Kidney tubule cell (primary cell): Measurements from ENCODE around the gene PLCB3.
A peak's percentile ranks its signal among the peaks of the same experiment; 100 is the strongest.

Experiments
- DNase-seq: peaks from one replicate; pipeline ENCODE4 v3.0.0-alpha.2; 2018; ENCODE audit warnings: low spot score

The PLCB3 gene

DNA sequence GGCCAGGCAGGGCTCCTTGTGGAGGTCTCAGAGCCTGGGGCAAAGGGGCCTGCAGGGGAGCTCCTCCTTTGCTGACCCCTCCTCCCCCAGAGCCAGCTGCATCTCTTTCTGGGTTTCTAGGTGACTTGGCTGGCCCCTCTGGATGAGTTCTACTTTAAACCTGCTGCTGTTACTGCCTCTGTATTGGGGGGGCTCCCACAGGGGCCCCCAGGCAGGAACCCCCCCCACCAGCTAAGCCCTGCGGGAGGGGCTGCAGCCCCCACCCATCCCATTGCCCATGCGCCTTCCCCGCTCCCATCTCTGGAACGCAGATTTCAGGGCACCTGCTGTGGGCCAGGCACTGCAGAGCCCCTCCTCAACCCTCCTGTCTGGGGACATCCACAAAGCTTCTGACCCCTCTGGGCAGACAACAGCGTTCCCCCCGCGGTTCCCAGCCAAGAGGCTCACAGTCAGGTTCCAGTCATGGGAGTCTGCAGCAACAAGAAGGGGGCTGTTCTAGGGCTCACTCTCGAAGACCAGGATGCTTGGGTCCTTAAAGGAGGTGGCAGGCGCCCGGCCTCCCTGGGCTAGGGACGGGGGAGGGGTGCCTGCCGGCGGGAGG, 815 bp upstream of the PLCB3 start:
- no peak for DNase-seq

DNA sequence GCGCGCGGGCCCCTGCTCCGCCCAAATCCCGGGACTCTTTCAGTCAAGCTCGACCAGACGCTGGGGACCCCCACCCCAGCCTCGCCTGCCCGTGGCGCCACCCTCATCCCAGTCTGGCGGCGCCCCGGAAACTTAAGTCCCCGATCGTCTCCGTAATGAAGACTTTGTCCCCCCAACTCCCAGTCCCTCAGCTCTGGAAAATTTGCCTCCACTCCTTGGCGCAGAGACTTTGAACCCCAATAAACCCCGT, 348 bp downstream of the PLCB3 start:
- no peak for DNase-seq

DNA sequence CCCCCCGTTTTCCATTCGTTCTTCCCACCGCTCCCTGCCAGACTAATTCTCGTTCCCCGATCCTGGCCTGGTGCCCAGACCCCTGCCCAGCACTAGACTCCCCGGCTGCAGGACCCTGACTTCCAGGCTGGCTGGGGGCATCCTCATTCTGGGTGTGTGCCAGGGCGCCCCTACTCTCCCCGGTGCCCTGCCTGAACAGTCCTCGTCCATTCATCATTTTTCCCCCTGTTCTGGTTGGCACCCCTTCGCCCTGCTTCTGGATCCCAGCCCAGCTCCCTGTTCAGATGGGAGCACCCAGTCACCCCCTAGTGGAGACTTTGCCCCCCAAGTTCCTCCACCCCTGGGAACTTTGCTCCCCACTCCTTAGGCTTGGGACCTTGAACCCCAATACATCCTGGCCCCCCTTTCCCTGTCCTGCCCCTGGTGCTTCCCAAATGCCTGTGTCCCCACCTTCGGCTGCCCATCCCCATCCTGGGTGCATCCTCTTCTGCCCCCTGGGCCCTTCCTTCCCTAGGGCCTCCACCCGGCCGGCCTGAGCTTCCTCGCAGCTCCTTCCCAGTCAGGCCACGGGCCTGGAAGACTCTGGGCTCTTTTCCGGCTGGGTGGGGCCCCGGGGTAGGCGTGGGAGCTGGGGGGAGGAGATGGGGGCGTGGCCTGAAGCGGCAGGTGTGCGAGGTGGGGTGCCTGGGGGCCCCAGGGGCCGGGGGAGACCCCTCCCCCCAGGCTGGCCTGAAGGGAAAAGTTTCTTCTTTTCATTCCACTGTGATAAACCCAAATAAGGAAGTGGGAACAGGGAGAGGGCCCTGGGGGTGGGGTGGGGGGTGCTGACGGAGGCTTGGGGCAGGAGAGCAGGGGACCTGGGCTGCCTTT, 908 bp downstream of the PLCB3 start:
- DNase-seq, result peak; percentile 75

DNA sequence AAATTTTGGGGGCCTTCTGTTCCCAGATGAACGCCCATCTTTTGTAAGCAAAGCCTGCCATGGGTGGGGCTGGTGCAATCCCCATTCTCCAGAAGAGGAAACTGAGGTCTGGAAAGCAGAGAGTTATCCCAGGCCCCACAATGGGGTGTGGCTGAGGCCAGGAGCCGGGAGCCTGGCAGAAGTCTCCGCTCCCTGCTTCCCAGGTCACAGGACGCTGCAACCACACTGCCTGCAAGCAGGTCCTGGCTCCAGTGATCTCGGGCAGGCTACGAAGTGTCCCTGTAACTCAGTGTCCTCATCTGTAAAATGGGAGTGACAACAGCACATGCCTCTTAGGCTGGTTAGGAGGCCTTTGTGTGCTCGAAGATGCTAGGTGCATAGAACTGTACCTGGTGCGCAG, 1.7 kb downstream of the PLCB3 start:
- no peak for DNase-seq

DNA sequence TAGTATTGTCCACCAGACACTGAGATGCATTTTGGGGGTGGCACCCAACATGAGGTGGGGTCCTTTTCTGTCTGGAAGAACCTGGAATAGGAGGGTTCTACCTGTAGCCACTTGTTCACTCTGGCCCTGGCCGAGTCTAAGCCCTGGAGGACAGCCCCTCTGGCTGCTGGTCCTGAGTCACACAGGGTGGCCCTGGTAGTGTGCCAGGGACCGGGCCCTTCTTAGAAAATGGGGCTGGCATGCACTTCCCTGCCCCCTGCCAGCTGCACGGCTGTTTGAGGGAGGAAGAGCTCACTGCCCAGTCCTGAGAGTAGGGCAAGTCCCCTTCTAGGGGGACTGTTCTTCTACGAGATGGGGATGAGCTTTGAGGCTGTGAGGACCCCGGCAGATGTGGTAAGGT, 2.2 kb downstream of the PLCB3 start:
- peak; percentile 32 for DNase-seq

DNA sequence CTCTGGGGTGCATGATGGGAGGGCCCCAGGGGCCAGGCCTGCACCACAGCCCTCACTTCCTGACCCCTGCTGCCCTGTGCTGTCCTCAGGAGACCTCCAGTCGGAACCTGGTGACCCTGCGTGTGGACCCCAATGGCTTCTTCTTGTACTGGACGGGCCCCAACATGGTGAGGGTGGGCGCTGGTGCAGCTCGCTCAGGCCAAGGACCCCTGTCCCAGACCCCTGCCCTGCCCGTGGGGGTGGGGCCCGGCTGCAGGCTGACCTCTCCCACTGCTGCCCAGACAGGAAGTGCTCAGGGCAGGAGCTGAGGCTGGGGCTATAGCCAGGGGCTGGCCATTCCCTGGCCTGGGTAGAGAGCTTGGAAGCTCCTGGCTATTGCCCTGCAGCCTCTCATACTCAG, 3.0 kb downstream of the PLCB3 start:
- no peak for DNase-seq

DNA sequence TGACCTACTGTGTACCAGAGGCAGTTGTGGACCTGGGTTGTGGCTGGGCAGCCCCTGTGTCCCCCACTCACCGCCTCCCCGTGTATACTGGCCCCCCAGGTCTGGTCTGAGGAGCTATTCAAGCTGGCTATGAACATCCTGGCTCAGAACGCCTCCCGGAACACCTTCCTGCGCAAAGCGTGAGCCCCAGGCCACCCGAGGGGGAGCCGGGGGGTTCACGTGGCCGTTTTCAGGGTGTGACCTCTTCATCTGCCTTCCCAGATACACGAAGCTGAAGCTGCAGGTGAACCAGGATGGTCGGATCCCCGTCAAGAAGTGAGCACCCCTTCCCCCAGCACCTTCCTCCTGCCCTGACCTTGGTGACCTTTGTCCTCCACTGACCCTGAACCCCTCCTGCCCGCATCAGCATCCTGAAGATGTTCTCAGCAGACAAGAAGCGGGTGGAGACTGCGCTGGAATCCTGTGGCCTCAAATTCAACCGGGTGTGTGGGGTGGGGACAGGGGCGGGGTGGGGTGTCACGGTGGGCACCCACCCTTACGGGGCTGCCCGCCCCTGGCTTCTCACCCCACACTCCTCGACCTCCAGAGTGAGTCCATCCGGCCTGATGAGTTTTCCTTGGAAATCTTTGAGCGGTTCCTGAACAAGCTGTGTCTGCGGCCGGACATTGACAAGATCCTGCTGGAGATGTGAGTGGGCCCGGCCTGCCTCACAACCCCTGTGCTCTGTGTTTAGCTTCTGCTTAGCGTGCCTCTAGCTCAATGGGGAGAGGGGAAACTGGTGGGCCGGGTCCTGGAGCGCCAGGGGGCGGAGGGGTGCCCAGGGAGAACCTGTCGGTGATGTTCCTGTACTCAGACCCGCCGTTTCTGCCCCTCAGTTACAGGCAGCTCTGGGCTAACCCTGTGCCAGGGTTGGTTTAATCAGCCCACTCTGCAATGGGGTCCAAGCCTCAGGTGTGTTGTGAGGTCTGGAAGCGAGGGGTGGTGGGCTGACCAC, 4.1 kb downstream of the PLCB3 start:
- no peak for DNase-seq

DNA sequence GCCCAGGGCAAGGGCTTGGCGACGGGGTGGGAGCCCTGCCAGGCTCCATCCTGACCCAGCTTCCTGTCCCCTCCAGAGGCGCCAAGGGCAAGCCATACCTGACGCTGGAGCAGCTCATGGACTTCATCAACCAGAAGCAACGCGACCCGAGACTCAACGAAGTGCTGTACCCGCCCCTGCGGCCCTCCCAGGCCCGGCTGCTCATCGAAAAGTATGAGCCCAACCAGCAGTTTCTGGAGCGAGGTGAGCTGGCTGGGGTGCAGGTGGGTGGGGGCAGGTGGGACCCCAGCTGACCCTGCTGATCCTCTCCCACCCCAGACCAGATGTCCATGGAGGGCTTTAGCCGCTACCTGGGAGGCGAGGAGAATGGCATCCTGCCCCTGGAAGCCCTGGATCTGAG, 5.0 kb downstream of the PLCB3 start:
- DNase-seq, result no peak

DNA sequence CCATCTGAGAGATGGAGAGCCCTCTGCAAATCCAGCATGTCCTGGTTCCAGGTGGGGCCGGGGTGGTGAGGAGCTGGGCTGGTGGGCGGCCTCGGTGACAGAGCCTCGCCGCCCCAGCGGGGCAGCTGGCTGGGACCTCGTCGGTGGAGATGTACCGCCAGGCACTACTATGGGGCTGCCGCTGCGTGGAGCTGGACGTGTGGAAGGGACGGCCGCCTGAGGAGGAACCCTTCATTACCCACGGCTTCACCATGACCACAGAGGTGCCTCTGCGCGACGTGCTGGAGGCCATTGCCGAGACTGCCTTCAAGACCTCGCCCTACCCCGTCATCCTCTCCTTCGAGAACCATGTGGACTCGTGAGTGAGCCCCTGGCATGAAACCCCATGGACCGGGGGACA, 7.0 kb downstream of the PLCB3 start:
- DNase-seq, result no peak

DNA sequence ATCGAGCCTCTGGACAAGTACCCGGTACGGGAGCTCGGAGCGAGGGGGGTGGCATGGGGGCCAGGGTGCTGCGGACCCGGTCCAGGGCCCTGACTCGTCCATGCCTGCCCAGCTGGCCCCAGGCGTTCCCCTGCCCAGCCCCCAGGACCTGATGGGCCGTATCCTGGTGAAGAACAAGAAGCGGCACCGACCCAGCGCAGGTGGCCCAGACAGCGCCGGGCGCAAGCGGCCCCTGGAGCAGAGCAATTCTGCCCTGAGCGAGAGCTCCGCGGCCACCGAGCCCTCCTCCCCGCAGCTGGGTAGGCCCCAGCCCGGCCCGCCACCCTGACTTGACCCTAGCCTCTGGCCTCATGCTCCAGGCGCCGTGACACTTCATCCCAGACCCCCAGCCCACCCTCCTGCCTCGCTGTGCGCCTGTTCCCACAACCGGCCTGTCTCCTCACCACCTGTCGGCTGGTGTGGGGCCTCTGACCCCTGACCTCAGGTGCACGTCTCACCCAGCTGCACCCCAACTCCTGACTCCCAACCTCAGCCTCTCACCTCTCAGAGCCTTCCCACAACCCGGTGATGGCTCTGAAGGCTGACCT, 7.7 kb downstream of the PLCB3 start:
- no peak for DNase-seq

DNA sequence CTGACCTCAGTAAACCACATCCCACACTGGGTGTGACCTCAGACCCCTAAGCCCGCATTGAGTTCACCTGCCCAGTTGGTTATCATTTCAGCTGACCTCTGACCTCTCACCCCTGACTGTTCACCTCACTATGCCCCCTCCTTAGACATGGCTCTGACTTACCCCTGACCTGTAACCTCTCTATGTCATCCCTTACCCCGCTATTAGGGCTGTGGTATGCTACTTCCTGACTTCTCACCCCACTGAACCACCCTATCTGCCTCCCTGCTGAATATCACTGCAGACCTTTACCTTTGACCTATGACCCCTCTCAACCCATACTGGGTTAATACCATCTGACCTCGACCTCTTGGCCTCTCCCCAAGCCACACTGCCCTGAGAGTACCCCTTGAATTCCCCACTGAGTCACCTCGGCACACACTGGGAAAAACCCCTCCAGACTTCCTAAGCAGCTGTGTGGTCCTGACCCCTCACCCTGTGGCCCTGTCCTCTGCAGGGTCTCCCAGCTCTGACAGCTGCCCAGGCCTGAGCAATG, 8.3 kb downstream of the PLCB3 start:
- no peak for DNase-seq

DNA sequence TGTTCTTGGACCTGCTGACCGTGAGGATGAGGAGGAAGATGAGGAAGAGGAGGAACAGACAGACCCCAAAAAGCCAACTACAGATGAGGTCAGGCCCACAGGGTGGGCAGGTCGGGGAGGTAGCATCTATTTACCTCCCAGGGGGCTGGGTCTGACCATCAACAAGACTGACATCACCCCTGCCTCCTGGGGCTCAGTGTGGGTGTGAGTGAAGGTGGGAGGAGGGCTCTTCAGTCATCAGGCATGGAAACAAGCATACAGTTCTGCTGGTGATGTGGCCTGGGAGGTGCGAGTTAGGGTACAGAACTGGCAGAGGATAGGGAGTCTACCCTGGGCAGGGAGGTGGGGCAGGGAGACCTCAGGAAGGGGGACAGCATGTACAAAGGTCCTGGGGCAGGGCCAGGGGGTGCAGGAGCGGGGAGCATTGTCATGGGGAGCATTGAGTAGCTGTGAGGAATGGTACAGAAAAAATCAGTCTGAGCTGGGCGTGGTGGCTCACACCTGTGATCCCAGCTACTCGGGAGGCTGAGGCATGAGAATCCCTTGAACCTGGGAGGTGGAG, 8.9 kb downstream of the PLCB3 start:
- DNase-seq, result no peak

DNA sequence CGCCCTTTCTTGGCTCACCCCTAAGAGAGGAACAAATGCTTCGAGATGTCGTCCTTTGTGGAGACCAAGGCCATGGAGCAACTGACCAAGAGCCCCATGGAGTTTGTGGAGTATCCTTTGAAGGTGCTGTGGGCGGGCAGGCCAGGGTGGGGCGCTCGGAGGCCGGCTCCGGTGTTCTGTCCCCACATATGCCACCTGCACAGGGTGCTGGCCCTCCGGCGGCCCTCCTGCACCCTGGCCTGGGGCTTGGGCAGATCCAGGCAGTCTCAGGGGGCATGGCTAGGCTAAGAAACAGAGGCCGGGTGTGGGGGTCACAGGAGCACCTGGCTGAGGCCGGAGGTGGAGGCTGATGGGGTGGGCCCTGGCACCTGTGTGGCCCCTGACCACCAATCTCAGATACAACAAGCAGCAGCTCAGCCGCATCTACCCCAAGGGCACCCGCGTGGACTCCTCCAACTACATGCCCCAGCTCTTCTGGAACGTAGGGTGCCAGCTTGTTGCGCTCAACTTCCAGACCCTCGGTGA, 10.3 kb downstream of the PLCB3 start:
- DNase-seq, result no peak

DNA sequence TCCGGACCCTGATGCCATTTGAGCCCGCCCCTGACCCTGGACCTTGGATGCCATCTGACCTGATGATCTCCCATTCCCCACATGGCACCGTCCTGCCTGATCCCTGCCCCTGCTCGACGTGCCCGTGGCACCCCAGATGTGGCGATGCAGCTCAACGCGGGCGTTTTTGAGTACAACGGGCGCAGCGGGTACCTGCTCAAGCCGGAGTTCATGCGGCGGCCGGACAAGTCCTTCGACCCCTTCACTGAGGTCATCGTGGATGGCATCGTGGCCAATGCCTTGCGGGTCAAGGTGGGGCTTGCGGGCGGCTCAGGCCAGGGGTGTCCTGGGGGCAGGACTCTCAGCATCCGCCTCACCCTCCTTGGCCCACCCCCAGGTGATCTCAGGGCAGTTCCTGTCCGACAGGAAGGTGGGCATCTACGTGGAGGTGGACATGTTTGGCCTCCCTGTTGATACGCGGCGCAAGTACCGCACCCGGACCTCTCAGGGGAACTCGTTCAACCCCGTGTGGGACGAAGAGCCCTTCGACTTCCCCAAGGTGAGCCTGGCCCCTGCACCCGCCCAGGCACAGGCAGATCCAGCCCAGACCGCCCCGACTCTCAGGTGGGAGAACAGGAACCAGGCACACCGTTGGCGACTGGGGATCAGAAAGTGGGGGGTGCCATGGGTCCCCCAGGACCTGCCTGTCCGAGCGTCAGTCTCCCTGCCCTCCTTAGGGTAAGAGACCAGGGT, 11.1 kb downstream of the PLCB3 start:
- DNase-seq, result no peak

DNA sequence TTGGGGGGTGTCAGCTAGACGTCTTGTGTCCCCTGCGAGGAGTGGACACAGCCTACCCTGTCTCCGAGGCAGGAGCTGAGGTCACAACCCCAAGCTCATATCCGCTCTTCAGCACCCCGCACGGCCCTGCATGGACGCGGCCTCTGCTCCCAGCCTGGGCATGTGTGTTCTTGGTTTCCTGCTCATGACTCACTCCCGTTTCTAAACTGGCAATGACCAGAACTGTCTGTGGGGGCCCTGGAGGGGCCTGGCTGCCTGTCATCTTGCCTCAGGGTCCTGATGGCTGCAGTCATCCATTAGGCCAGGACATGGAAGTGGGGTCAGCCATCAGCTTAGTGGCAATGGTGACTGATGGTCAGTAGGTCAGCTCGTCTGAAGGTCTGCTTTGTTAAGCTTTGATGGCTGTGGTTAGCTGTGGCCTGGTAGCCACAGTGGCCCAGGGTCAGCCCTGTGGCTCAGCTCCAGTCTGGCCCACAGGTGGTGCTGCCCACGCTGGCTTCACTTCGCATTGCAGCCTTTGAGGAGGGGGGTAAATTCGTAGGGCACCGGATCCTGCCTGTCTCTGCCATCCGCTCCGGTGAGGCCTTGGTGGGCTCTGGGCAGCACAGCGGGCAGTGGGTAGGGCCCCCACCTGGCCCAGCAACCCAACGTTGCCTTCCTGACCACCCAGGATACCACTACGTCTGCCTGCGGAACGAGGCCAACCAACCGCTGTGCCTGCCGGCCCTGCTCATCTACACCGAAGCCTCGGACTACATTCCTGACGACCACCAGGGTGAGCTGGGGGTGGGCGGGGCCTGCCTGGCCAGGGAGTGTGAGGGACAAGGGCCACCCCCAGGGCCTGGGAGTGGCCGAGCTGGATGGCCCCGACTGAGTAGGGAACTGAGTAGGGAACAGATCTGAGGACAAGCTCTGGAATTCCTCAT, 12.0 kb downstream of the PLCB3 start:
- peak; percentile 29 for DNase-seq

DNA sequence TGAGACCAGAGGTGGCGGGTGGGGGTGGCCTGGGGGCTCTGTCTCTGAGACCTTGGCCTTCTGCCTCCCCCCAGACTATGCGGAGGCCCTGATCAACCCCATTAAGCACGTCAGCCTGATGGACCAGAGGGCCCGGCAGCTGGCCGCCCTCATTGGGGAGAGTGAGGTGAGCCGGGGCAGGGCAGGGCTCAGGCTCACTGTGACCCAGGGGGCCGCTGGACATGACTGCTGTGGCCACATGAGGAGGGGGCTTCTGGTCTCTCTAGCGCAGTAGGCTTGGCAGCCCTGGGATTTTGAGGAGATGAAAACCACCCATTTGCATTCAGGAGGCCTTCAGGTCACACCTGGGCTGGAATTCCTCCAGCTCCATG, 12.6 kb downstream of the PLCB3 start:
- no peak for DNase-seq

DNA sequence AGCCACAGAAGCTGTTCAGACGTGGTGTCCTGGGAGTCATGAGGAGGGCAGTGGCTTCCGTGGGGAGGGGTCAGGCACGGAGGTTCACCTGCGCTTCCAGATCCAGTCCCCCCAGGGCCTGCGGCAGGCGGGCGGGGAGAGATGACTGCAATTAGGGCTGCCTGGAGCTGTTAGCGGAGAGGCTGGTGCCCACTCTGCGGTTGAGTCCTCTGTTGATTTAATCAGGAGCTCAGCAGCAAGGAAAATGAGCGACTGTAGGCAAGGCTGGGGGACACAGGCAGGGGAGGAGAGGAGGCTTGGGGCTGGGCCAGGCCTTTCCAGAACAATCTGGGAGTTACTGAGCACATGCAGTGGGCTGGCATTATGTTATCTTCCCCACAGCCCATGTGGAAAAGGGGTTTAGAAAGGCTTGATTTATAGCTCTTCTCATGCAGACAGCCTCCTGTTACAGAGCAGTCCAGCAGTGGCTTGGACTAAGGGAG, 13.1 kb downstream of the PLCB3 start:
- no peak for DNase-seq

DNA sequence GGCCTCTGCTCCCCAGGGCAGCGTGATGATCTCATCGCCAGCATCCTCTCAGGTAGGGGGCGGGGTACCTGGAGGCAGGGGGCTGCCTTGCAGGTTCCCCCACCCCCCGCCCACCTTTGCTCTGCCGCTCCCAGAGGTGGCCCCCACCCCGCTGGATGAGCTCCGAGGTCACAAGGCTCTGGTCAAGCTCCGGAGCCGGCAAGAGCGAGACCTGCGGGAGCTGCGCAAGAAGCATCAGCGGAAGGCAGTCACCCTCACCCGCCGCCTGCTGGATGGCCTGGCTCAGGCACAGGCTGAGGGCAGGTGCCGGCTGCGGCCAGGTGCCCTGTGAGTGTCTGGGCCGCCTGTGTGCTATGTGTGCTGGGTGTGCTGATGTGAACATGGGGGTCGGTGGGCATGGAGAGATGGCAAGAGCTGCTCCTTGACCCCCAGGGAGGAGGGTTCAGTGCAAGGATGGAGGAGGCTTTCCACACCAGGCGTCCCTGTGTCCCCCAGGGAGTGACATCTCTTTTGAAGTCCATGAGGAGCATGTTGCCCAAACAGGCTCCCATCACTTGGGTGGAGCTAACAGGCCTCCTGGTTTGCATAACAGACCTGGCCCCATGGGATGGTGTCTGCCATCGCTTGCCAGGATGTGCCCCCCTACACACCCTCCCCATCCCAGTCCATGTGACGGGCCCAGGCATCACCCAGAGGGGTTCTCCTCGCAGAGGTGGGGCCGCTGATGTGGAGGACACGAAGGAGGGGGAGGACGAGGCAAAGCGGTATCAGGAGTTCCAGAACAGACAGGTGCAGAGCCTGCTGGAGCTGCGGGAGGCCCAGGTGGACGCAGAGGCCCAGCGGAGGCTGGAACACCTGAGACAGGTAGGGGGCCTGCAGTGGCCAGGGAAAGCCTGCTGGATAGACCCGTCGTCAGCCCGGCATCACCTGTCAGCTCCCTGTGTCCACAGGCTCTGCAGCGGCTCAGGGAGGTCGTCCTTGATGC, 14.1 kb downstream of the PLCB3 start:
- no peak for DNase-seq

DNA sequence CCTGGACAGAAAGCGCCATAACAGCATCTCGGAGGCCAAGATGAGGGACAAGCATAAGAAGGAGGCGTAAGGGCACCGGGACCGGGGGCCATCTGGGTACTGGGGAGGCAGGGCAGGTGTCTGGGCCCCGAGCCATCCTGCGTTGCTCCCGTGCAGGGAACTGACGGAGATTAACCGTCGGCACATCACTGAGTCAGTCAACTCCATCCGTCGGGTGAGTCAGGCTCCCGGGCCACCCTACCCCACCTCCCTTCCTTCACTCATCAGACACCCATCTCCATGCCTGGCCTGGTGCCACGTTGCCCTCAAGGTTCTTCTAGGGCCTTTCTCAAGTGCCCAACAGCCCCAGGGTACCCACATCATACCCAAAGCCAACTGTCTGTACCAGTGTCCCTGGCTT, 15.0 kb downstream of the PLCB3 start:
- no peak for DNase-seq
